GM19351 (cell line): ENCODE results near the gene TMEM132C.

Experiments used
- ATAC-seq: cut with Tn5 transposase; IDR thresholded peaks from one replicate; pipeline ENCODE4 v1.9.1; 2021; ENCODE audit warnings: mild to moderate bottlenecking, moderate library complexity; ENCODE audit not compliant: unreplicated experiment

TMEM132C gene

GRCh38 chr12:128286970-128287369 is 20.0 kb downstream of the TMEM132C start:
- ATAC-seq, result no peak

- no peak for ATAC-seq
Measured at GRCh38 chr12:128288357-128288756, 21.4 kb downstream of the TMEM132C start.

- no peak for ATAC-seq
Measured at GRCh38 chr12:128288896-128289295, 21.9 kb downstream of the TMEM132C start.

- no peak for ATAC-seq
Measured at GRCh38 chr12:128290938-128291337, 24.0 kb downstream of the TMEM132C start.

- ATAC-seq, result no peak
Measured at GRCh38 chr12:128298091-128298748, 31.2 kb downstream of the TMEM132C start.

- no peak for ATAC-seq
Measured at GRCh38 chr12:128305336-128305892, 38.4 kb downstream of the TMEM132C start.

- no peak for ATAC-seq
Measured at GRCh38 chr12:128307791-128308190, 40.8 kb downstream of the TMEM132C start.

- ATAC-seq, result no peak
Measured at GRCh38 chr12:128312661-128313060, 45.7 kb downstream of the TMEM132C start.

GRCh38 chr12:128313931-128314330 is 47.0 kb downstream of the TMEM132C start:
- no peak for ATAC-seq

GRCh38 chr12:128314611-128315010 is 47.6 kb downstream of the TMEM132C start:
- ATAC-seq, result no peak

- no peak for ATAC-seq
Measured at GRCh38 chr12:128316078-128316477, 49.1 kb downstream of the TMEM132C start.

- no peak for ATAC-seq
Measured at GRCh38 chr12:128316973-128317526, 50.1 kb downstream of the TMEM132C start.

GRCh38 chr12:128318341-128318740 is 51.4 kb downstream of the TMEM132C start:
- no peak for ATAC-seq

GRCh38 chr12:128318946-128319345 is 52.0 kb downstream of the TMEM132C start:
- ATAC-seq, result no peak

GRCh38 chr12:128322341-128322740 is 55.4 kb downstream of the TMEM132C start:
- no peak for ATAC-seq

GRCh38 chr12:128323145-128323920 is 56.4 kb downstream of the TMEM132C start:
- ATAC-seq, result no peak

- ATAC-seq, result no peak
Measured at GRCh38 chr12:128325646-128326045, 58.7 kb downstream of the TMEM132C start.

- ATAC-seq, result no peak
Measured at GRCh38 chr12:128326406-128326805, 59.4 kb downstream of the TMEM132C start.

- ATAC-seq, result no peak
Measured at GRCh38 chr12:128328961-128329360, 62.0 kb downstream of the TMEM132C start.

- no peak for ATAC-seq
Measured at GRCh38 chr12:128336204-128337070, 69.5 kb downstream of the TMEM132C start.

- no peak for ATAC-seq
Measured at GRCh38 chr12:128337071-128337345, 70.0 kb downstream of the TMEM132C start.
